HepG2 (cell line): Measurements from ENCODE around the gene GPD1. TPM values are rescaled to one million over a fixed set of nuclear protein-coding genes. Genes with fewer than 3 reads are reported as not detected.
A peak's percentile ranks its signal among the peaks of the same experiment; 100 is the strongest.

Experiments used
- ARID2 ChIP-seq: sonication (generic); formaldehyde crosslinking; IDR thresholded peaks from 2 replicates; pipeline ENCODE4 v1.8.1; 2022; ENCODE audit warnings: mild to moderate bottlenecking, missing genetic modification reagents, borderline replicate concordance
- MED13 ChIP-seq: sonication (generic); formaldehyde crosslinking; IDR thresholded peaks from 2 replicates; pipeline ENCODE4 v1.5.0; 2020; ENCODE audit warnings: missing genetic modification reagents
- PHF5A ChIP-seq: IDR thresholded peaks from one replicate; pipeline ENCODE4 v1.6.1; 2018; ENCODE audit warnings: low read depth, missing genetic modification reagents; ENCODE audit not compliant: unreplicated experiment
- RAD21 ChIP-seq: fragments of 450-650 bp; formaldehyde crosslinking; IDR thresholded peaks from 2 replicates; pipeline ENCODE4 v1.5.0; 2020; ENCODE audit warnings: mild to moderate bottlenecking
- RBAK ChIP-seq: sonication (generic); formaldehyde crosslinking; IDR thresholded peaks from 2 replicates; pipeline ENCODE4 v1.5.1; 2020; ENCODE audit warnings: mild to moderate bottlenecking, missing genetic modification reagents
- SETDB1 ChIP-seq: sonication (generic); formaldehyde crosslinking; IDR thresholded peaks from 2 replicates; pipeline ENCODE4 v1.5.1; 2020; ENCODE audit warnings: missing genetic modification reagents, mild to moderate bottlenecking, borderline replicate concordance
- SMARCE1 ChIP-seq: fragments of 450-650 bp; IDR thresholded peaks from 2 replicates; pipeline ENCODE4 v1.6.1; 2017; ENCODE audit warnings: borderline replicate concordance
- SNRNP70 ChIP-seq: fragments of 200-400 bp; formaldehyde crosslinking; IDR thresholded peaks from 2 replicates; pipeline ENCODE4 v1.6.1; 2017; ENCODE audit warnings: mild to moderate bottlenecking, low read depth, low read length, moderate library complexity
- ZIK1 ChIP-seq: sonication (generic); formaldehyde crosslinking; IDR thresholded peaks from 2 replicates; pipeline ENCODE4 v1.5.0; 2020; ENCODE audit warnings: mild to moderate bottlenecking, low read depth, missing genetic modification reagents, borderline replicate concordance
- ZMYM4 ChIP-seq: sonication (generic); formaldehyde crosslinking; IDR thresholded peaks from 2 replicates; pipeline ENCODE4 v1.8.1; 2023; ENCODE audit warnings: mild to moderate bottlenecking, missing genetic modification reagents
- ZNF431 ChIP-seq: sonication (generic); formaldehyde crosslinking; IDR thresholded peaks from 2 replicates; pipeline ENCODE4 v1.9.0; 2022; ENCODE audit warnings: missing genetic modification reagents, low read depth, mild to moderate bottlenecking, borderline replicate concordance
- ZNF782 ChIP-seq: sonication (generic); formaldehyde crosslinking; IDR thresholded peaks from 2 replicates; pipeline ENCODE4 v1.4.0; 2020; ENCODE audit warnings: missing genetic modification reagents, mild to moderate bottlenecking, borderline replicate concordance
- polyA plus RNA-seq, 8 experiments: library from polyadenylated mRNA; depleted of rRNA in 3 of 8; stranded (reverse) in 7 of 8; unstranded in 1 of 8; fragments of >200 nt; fragmentation: Illumina TruSeq in 4 of 8; extraction: Trizol in 4 of 8; gene quantifications; 2 replicates each; pipeline versions ENCODE4 v1.2.1 to v1.2.3, GENCODE V29; 2011 to 2016; ENCODE audit warnings: low read depth in 4 of 8, missing spikeins in 1 of 8, mixed read lengths in 1 of 8; ENCODE audit not compliant: insufficient read depth in 1 of 8
- total RNA-seq, 5 experiments: library from RNA; depleted of rRNA; stranded (reverse); fragments of >200 nt; fragmentation: Illumina TruSeq; extraction: Trizol; gene quantifications; 2 replicates each; pipeline ENCODE4 v1.2.3, GENCODE V29; 2016; ENCODE audit warnings: low read depth in 1 of 5
- TF ChIP-seq, protein P1 (sequence below): IDR thresholded peaks from 2 replicates; pipeline ENCODE4 v1.6.1; 2016; ENCODE audit warnings: low read depth, control low read depth
- TF ChIP-seq, protein P2 (sequence below): sonication (generic); formaldehyde crosslinking; IDR thresholded peaks from 2 replicates; pipeline ENCODE4 v1.5.1; 2020; ENCODE audit warnings: mild to moderate bottlenecking, missing genetic modification reagents, moderate library complexity
- TF ChIP-seq, protein P3 (sequence below): sonication (generic); formaldehyde crosslinking; IDR thresholded peaks from 2 replicates; pipeline ENCODE4 v1.5.0; 2020; ENCODE audit warnings: mild to moderate bottlenecking, missing genetic modification reagents, moderate library complexity
- TF ChIP-seq, protein P4 (sequence below): sonication (generic); formaldehyde crosslinking; IDR thresholded peaks from 2 replicates; pipeline ENCODE4 v1.8.1; 2022; ENCODE audit warnings: mild to moderate bottlenecking, missing genetic modification reagents
- TF ChIP-seq, protein P5 (sequence below): sonication (generic); formaldehyde crosslinking; IDR thresholded peaks from 2 replicates; pipeline ENCODE4 v1.8.1; 2023; ENCODE audit warnings: missing genetic modification reagents, mild to moderate bottlenecking, borderline replicate concordance

Gene GPD1
- total and polyA plus RNA-seq, 2 of the 13 experiments (the other 11 are each of a cell fraction or from before 2014, with no cell fraction given): 3.7 to 30.6 TPM

DNA sequence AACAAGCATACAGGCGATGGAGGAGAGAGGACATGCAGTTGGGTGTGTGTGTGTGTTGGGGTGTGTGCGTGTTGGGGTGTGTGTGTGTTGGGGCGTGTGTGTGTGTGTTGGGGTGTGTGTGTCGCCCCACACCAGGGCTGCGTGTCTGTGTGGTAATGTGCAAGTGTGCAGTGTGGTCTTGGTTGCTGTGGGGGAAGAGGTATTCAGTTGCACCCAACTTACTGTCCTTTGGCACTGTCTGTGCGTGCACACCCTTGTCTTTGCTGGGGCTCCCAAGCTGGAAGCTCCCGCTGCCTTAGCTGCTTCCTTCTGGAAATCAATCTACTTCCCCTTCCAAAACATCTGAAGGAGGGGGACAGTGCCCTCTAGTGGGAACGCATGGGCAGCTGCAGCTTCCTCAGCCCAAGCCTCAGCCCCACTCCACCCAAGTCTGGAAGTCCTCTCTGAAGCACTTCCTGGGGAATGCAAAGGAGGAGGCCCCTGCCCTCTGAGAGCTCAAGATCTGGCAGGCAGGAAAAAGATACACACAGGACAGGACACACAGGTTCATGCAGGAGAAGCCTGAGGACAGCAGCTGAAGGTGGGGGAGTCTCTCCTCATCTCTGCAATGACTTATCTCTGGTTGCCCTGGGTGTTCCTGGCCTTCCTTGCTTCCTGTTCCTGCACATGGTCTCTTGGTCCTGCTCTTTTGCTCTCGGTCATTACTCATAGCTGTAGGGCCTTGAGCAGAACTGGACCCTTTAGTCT is 33.3 kb upstream of the GPD1 start (continued):
- no peak for TF ChIP-seq SNRNP70
- no peak for TF ChIP-seq MED13
- TF ChIP-seq ZIK1 (CRISPR knock-in tag): no peak
- TF ChIP-seq ZNF431 (CRISPR knock-in tag): no peak
- TF ChIP-seq, protein P1, sequence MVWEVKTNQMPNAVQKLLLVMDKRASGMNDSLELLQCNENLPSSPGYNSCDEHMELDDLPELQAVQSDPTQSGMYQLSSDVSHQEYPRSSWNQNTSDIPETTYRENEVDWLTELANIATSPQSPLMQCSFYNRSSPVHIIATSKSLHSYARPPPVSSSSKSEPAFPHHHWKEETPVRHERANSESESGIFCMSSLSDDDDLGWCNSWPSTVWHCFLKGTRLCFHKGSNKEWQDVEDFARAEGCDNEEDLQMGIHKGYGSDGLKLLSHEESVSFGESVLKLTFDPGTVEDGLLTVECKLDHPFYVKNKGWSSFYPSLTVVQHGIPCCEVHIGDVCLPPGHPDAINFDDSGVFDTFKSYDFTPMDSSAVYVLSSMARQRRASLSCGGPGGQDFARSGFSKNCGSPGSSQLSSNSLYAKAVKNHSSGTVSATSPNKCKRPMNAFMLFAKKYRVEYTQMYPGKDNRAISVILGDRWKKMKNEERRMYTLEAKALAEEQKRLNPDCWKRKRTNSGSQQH (CRISPR knock-in tag): no peak
- TF ChIP-seq SMARCE1: no peak
- TF ChIP-seq, protein P2, sequence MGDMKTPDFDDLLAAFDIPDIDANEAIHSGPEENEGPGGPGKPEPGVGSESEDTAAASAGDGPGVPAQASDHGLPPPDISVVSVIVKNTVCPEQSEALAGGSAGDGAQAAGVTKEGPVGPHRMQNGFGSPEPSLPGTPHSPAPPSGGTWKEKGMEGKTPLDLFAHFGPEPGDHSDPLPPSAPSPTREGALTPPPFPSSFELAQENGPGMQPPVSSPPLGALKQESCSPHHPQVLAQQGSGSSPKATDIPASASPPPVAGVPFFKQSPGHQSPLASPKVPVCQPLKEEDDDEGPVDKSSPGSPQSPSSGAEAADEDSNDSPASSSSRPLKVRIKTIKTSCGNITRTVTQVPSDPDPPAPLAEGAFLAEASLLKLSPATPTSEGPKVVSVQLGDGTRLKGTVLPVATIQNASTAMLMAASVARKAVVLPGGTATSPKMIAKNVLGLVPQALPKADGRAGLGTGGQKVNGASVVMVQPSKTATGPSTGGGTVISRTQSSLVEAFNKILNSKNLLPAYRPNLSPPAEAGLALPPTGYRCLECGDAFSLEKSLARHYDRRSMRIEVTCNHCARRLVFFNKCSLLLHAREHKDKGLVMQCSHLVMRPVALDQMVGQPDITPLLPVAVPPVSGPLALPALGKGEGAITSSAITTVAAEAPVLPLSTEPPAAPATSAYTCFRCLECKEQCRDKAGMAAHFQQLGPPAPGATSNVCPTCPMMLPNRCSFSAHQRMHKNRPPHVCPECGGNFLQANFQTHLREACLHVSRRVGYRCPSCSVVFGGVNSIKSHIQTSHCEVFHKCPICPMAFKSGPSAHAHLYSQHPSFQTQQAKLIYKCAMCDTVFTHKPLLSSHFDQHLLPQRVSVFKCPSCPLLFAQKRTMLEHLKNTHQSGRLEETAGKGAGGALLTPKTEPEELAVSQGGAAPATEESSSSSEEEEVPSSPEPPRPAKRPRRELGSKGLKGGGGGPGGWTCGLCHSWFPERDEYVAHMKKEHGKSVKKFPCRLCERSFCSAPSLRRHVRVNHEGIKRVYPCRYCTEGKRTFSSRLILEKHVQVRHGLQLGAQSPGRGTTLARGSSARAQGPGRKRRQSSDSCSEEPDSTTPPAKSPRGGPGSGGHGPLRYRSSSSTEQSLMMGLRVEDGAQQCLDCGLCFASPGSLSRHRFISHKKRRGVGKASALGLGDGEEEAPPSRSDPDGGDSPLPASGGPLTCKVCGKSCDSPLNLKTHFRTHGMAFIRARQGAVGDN (CRISPR knock-in tag): peak; percentile 25; the same call in 1 of the 2 replicates
- no peak for TF ChIP-seq RBAK (CRISPR knock-in tag)
- TF ChIP-seq, protein P3, sequence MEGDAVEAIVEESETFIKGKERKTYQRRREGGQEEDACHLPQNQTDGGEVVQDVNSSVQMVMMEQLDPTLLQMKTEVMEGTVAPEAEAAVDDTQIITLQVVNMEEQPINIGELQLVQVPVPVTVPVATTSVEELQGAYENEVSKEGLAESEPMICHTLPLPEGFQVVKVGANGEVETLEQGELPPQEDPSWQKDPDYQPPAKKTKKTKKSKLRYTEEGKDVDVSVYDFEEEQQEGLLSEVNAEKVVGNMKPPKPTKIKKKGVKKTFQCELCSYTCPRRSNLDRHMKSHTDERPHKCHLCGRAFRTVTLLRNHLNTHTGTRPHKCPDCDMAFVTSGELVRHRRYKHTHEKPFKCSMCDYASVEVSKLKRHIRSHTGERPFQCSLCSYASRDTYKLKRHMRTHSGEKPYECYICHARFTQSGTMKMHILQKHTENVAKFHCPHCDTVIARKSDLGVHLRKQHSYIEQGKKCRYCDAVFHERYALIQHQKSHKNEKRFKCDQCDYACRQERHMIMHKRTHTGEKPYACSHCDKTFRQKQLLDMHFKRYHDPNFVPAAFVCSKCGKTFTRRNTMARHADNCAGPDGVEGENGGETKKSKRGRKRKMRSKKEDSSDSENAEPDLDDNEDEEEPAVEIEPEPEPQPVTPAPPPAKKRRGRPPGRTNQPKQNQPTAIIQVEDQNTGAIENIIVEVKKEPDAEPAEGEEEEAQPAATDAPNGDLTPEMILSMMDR (CRISPR knock-in tag): peak; percentile 94
- no peak for TF ChIP-seq PHF5A (CRISPR knock-in tag)
- no peak for TF ChIP-seq ZNF782 (CRISPR knock-in tag)
- TF ChIP-seq SETDB1 (CRISPR knock-in tag): no peak
- TF ChIP-seq ZMYM4: no peak
- TF ChIP-seq, protein P4, sequence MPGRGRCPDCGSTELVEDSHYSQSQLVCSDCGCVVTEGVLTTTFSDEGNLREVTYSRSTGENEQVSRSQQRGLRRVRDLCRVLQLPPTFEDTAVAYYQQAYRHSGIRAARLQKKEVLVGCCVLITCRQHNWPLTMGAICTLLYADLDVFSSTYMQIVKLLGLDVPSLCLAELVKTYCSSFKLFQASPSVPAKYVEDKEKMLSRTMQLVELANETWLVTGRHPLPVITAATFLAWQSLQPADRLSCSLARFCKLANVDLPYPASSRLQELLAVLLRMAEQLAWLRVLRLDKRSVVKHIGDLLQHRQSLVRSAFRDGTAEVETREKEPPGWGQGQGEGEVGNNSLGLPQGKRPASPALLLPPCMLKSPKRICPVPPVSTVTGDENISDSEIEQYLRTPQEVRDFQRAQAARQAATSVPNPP: no peak
- TF ChIP-seq, protein P5, sequence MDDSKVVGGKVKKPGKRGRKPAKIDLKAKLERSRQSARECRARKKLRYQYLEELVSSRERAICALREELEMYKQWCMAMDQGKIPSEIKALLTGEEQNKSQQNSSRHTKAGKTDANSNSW (CRISPR knock-in tag): no peak
- TF ChIP-seq RAD21 (CRISPR knock-in tag): peak; percentile 76
- no peak for TF ChIP-seq ARID2
